Endothelial cell of umbilical vein (primary cell): ENCODE data around the gene CCDC167. TPM values are rescaled to one million over a fixed set of nuclear protein-coding genes. Genes with fewer than 3 reads are reported as not detected.

Experiments
- BruUV-seq: library from RNA; stranded (reverse); fragments of 400-500 nt; replicated peaks from 2 replicates; lab custom pipeline; 2021; lab: Mats Ljungman, UMichigan
- CTCF ChIA-PET: fragments of 300-600, 350-600 bp; sonication (Branson Sonifier 250); formaldehyde crosslinking; loops from one replicate; lab custom pipeline; 2021; ENCODE audit warnings: antibody characterized with exemption, inconsistent platforms; lab: Charles Lee
- POLR2A ChIA-PET: fragments of 300-600, 350-600 bp; sonication (Branson Sonifier 250); formaldehyde crosslinking; loops from one replicate; lab custom pipeline; 2021; ENCODE audit warnings: antibody characterized with exemption, inconsistent platforms; lab: Charles Lee
- DNase-seq: peaks from one replicate; pipeline ENCODE4 v3.0.0-alpha.2; 2011; ENCODE audit warnings: low read depth, low spot score
- FAIRE-seq: peaks from 2 replicates; lab custom pipeline; 2011; peaks lifted over from hg19 to GRCh38; lab: Jason Lieb, UNC
- H2AFZ ChIP-seq: 2 replicates; pipeline ENCODE4 v1.6.0; 2012; ENCODE audit warnings: low read depth, low read length, control low read depth, inconsistent platforms
- H3K27ac ChIP-seq: 2 replicates; pipeline ENCODE4 v1.5.1; 2011; ENCODE audit warnings: low read depth, mild to moderate bottlenecking, control low read depth, low read length, moderate library complexity; ENCODE audit not compliant: insufficient read depth
- H3K27me3 ChIP-seq, 2 experiments: 2 replicates each; pipeline versions ENCODE4 v1.6.0 to v1.6.1; 2011; ENCODE audit warnings: low read length in 2 of 2, mixed read lengths in 1 of 2; ENCODE audit not compliant: control insufficient read depth in 2 of 2, insufficient read depth in 2 of 2
- H3K36me3 ChIP-seq, 2 experiments: 2 replicates in 1 of 2; 3 replicates in 1 of 2; pipeline ENCODE4 v1.5.1; 2011; ENCODE audit warnings: low read length in 2 of 2, mild to moderate bottlenecking in 1 of 2, moderate library complexity in 1 of 2; ENCODE audit not compliant: control insufficient read depth in 2 of 2, insufficient read depth in 2 of 2; ENCODE audit errors: extremely low read depth in 1 of 2
- H3K4me1 ChIP-seq: 3 replicates; pipeline ENCODE4 v1.5.1; 2011; ENCODE audit warnings: mild to moderate bottlenecking, low read length; ENCODE audit not compliant: control insufficient read depth, insufficient read depth; ENCODE audit errors: extremely low read depth
- H3K4me2 ChIP-seq: 2 replicates; pipeline ENCODE4 v1.6.1; 2011; ENCODE audit warnings: low read length, control low read depth, mixed read lengths; ENCODE audit not compliant: insufficient read depth
- H3K4me3 ChIP-seq, 3 experiments: fragments of 200-600 bp in 1 of 3; sonication (generic), shearing (Covaris generic) in 1 of 3; replicated peaks in 1 of 3; 2 replicates each; pipeline ENCODE4 v1.5.1; 2011 to 2016; ENCODE audit warnings: control low read depth in 3 of 3, low read length in 3 of 3, mild to moderate bottlenecking in 2 of 3, inconsistent platforms in 1 of 3, low read depth in 1 of 3, moderate library complexity in 1 of 3; ENCODE audit not compliant: insufficient read depth in 1 of 3
- H3K79me2 ChIP-seq: 2 replicates; pipeline ENCODE4 v1.6.0; 2012; ENCODE audit warnings: low read length, inconsistent platforms; ENCODE audit not compliant: control insufficient read depth, insufficient read depth
- H3K9ac ChIP-seq: replicated peaks from 2 replicates; pipeline ENCODE3; 2011; ENCODE audit warnings: low read length, control low read depth; ENCODE audit not compliant: insufficient read depth; ENCODE audit errors: extremely low read depth
- H3K9me1 ChIP-seq: replicated peaks from 3 replicates; pipeline ENCODE4 v1.6.0; 2011; ENCODE audit warnings: mild to moderate bottlenecking, low read length; ENCODE audit not compliant: control insufficient read depth, insufficient read depth; ENCODE audit errors: extremely low read depth
- H3K9me3 ChIP-seq: replicated peaks from 2 replicates; pipeline ENCODE4 v1.5.1; 2012; ENCODE audit warnings: low read length, inconsistent platforms; ENCODE audit not compliant: control insufficient read depth, insufficient read depth
- H4K20me1 ChIP-seq: replicated peaks from 2 replicates; pipeline ENCODE3; 2011; ENCODE audit warnings: mild to moderate bottlenecking, low read length; ENCODE audit not compliant: control insufficient read depth, insufficient read depth; ENCODE audit errors: extremely low read depth
- EZH2 ChIP-seq: IDR thresholded peaks from 2 replicates; pipeline ENCODE4 v1.6.1; 2012; ENCODE audit warnings: borderline replicate concordance, low read depth, mild to moderate bottlenecking, moderate library complexity, low read length, inconsistent platforms; ENCODE audit not compliant: severe bottlenecking
- FOS ChIP-seq: IDR thresholded peaks from 2 replicates; pipeline ENCODE4 v1.6.1; 2011; ENCODE audit warnings: mild to moderate bottlenecking, low read length, moderate library complexity, borderline replicate concordance; ENCODE audit not compliant: insufficient read depth
- GATA2 ChIP-seq: IDR thresholded peaks from 2 replicates; pipeline ENCODE4 v1.7.0; 2011; ENCODE audit warnings: low read depth, mild to moderate bottlenecking, moderate library complexity, mixed read lengths, low read length; ENCODE audit not compliant: insufficient read length, insufficient read depth
- JUN ChIP-seq: IDR thresholded peaks from 2 replicates; pipeline ENCODE4 v1.6.1; 2011; ENCODE audit warnings: borderline replicate concordance, low read depth; ENCODE audit not compliant: insufficient read length, insufficient read depth
- MYC ChIP-seq: IDR thresholded peaks from one replicate; pipeline ENCODE4 v1.6.1; 2011; ENCODE audit warnings: mild to moderate bottlenecking, low read depth, low read length
- POLR2A ChIP-seq: IDR thresholded peaks from 2 replicates; pipeline ENCODE4 v1.6.1; 2012; ENCODE audit warnings: low read depth, mild to moderate bottlenecking, control low read depth, low read length
- POLR2AphosphoS5 ChIP-seq: IDR thresholded peaks from 2 replicates; pipeline ENCODE4 v1.6.1; 2012; ENCODE audit warnings: low read depth, mild to moderate bottlenecking, control low read depth, low read length, moderate library complexity; ENCODE audit not compliant: insufficient read depth
- dilution Hi-C: fragments of 300-500 bp; cut with MboI; formaldehyde crosslinking; loops from one replicate; pipeline ENCODE4 v1.15.0; 2019; ENCODE audit warnings: low sequenced_read_pairs; ENCODE audit not compliant: extremely low pct_ligation_motif_present
- intact Hi-C: fragments of 100-400 bp; cut with micrococcal nuclease; formaldehyde crosslinking; loops from one replicate; pipeline ENCODE4 v1.10.0; 2022
- polyA plus RNA-seq, 4 experiments: library from polyadenylated mRNA; depleted of rRNA in 3 of 4; stranded (reverse) in 3 of 4; unstranded in 1 of 4; fragments of >200 nt; gene quantifications; 2 replicates each; pipeline versions ENCODE4 v1.2.1 to v1.2.3, GENCODE V29; 2011 to 2012; ENCODE audit warnings: missing spikeins in 1 of 4
- total RNA-seq: library from RNA; stranded (reverse); gene quantifications from 2 replicates; pipeline ENCODE4 v1.2.3, GENCODE V29; 2021
- TF ChIP-seq, protein P1 (sequence below): IDR thresholded peaks from 2 replicates; pipeline ENCODE4 v1.6.1; 2011; ENCODE audit not compliant: insufficient read depth, insufficient read length
- TF ChIP-seq, protein P2 (sequence below), 2 donors: IDR thresholded peaks; 1 replicate in 1 of 2; 2 replicates in 1 of 2; pipeline ENCODE4 v1.5.1; 2011; ENCODE audit warnings: low read length in 2 of 2, mild to moderate bottlenecking in 2 of 2, moderate library complexity in 2 of 2, control low read depth in 1 of 2, inconsistent platforms in 1 of 2, low read depth in 1 of 2; ENCODE audit not compliant: insufficient read depth in 1 of 2; ENCODE audit errors: extremely low read depth in 1 of 2

Gene CCDC167
- total and polyA plus RNA-seq, 2 donors (not counting 3 experiments of a cell fraction or from before 2014, with no cell fraction given), result 46.6 to 105 TPM

DNA sequence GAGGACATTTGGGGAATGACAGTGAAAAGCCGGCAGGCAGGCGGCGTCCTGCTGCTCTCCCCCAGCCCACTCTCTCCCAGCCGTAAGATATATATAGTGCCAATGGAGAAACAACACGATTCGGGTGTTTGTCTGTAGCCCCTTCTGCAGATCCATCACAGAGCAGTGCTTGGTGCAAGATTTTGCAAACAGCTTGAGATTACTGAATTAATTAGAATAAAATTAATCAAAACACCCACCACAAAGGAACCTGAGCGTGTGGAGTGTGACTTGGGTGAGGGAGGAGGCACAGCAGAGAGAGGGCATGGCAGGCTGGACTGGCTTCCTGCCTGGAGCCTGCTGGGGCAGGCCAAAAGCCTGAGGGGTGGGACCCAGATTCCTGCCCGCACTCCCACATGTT, 28.8 kb upstream of the CCDC167 start:
- FAIRE-seq (no peak), DNase-seq (no peak)
- Histone ChIP-seq H3K4me3 (no peak overlapping the region), H3K4me1 (peaks cover 21% of the 10 kb centered on the region), H3K36me3 (no peaks in the 10 kb centered on the region), H3K9me1 (no peaks in the 10 kb centered on the region), H2AFZ (no peak overlapping the region), H3K4me2 (no peak overlapping the region), H4K20me1 (no peaks in the 10 kb centered on the region), H3K9ac (no peak overlapping the region), H3K79me2 (no peaks in the 10 kb centered on the region), H3K27ac (no peak overlapping the region), H3K9me3 (no peaks in the 10 kb centered on the region), H3K27me3 (peaks cover 27 to 42% of the 10 kb centered on the region in 2 experiments)
- intact Hi-C loops (no loop called here), dilution Hi-C loops (no loop called here)
- ChIA-PET CTCF (interaction anchor here (1.5 kb wide), 1 partner anchor 11 kb away, joined by 4 read pairs; no protein-coding TSS in a partner anchor), POLR2A (no interaction called here)
- TF ChIP-seq, protein P1, sequence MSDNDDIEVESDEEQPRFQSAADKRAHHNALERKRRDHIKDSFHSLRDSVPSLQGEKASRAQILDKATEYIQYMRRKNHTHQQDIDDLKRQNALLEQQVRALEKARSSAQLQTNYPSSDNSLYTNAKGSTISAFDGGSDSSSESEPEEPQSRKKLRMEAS, result no peak
- TF ChIP-seq EZH2 (no peak), POLR2AphosphoS5 (no peak), POLR2A (no peak), FOS (no peak), GATA2 (no peak), JUN (no peak), MYC (no peak)
- TF ChIP-seq, protein P2, sequence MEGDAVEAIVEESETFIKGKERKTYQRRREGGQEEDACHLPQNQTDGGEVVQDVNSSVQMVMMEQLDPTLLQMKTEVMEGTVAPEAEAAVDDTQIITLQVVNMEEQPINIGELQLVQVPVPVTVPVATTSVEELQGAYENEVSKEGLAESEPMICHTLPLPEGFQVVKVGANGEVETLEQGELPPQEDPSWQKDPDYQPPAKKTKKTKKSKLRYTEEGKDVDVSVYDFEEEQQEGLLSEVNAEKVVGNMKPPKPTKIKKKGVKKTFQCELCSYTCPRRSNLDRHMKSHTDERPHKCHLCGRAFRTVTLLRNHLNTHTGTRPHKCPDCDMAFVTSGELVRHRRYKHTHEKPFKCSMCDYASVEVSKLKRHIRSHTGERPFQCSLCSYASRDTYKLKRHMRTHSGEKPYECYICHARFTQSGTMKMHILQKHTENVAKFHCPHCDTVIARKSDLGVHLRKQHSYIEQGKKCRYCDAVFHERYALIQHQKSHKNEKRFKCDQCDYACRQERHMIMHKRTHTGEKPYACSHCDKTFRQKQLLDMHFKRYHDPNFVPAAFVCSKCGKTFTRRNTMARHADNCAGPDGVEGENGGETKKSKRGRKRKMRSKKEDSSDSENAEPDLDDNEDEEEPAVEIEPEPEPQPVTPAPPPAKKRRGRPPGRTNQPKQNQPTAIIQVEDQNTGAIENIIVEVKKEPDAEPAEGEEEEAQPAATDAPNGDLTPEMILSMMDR (IDR thresholded peaks at IDR 0.05; ENCODE audit: extremely low read depth in 1 of 2, insufficient read depth in 1 of 2, low read depth in 1 of 2, low read length in 2 of 2), result no peak
- BruUV-seq, result no TSS peak
